CD4-positive, alpha-beta T cell treated with Interleukin-6 at 100 ng/mL for 8 hours (primary cell): ENCODE data around the gene RALGDS.
A peak's percentile ranks its signal among the peaks of the same experiment; 100 is the strongest.
"Not testable (repeated sequence)": the region's sequence is repeated elsewhere in the genome, so short reads cannot be mapped to it uniquely, and the experiment has no call there.

Source experiments
- DNase-seq: peaks from one replicate; pipeline ENCODE4 v3.0.0-alpha.2; 2020; ENCODE audit warnings: mixed read lengths, low spot score

The RALGDS gene

GRCh38 chr9:133121198-133121914, at the start of gene RALGDS:
TSS of gene RALGDS (minus strand) at chr9:133121240. CDS start at chr9:133121154, 86 bp downstream.
- peak; percentile 92 for DNase-seq

- no peak for DNase-seq
Observed at GRCh38 chr9:133170716-133171115, 49.7 kb upstream of the RALGDS start.

- DNase-seq = not testable (repeated sequence)
Observed at GRCh38 chr9:133169687-133170086, 48.6 kb upstream of the RALGDS start.

- DNase-seq = no peak
Observed at GRCh38 chr9:133169102-133169501, 48.1 kb upstream of the RALGDS start.

DNA sequence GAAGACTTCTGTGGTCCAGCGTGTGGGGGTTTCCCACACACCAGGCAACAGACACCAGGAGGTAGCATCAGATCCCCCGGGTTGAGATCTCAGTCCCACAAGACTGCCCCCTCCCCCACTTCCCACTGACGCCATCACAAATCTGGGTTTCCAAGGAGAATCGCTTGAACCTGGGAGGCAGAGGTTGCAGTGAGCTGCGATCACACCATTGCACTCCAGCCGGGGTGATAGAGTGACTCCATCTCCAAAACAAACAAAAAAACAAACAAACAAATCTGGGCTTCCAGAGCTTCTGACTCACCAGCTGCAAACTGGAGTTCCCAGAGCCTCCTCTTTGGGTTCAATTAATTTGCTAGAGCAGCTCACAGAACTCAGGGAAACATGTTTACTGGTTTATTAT, 47.4 kb upstream of the RALGDS start:
- no peak for DNase-seq

GRCh38 chr9:133167769-133168168, 46.7 kb upstream of the RALGDS start:
- DNase-seq = no peak

DNA sequence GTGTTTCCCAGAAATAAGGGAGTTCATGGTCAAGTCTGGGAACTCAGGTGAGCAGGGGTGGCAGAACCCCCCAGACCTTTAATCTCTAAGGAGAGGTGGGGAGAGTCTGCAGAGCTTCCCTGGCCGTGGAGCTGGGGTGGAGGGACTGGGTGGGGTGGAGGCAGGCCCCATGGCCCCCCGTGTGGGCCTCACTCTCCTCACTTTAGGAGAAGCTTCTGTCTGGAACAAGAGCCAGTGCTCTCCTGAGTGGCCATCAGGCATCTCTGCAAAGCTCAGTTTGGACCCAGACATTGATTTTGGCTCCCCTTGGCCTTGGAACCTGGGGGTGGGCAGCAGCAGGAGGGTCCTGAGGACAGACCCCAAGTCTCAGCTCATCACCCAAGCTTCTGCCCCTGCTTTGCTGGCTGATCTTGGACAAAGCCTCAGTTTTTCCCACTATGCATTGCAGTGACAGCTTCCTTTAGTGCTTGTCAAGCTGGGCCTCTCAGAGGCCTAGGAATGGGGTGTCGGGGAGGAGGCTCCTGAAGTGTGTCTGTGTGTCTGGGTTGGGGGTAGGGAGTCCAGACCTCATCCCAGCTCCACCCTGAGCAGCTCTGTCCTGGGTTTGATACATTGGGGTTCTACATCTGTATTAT, 46.2 kb upstream of the RALGDS start:
- DNase-seq = no peak

- no peak for DNase-seq
Observed at GRCh38 chr9:133166392-133166791, 45.4 kb upstream of the RALGDS start.

DNA sequence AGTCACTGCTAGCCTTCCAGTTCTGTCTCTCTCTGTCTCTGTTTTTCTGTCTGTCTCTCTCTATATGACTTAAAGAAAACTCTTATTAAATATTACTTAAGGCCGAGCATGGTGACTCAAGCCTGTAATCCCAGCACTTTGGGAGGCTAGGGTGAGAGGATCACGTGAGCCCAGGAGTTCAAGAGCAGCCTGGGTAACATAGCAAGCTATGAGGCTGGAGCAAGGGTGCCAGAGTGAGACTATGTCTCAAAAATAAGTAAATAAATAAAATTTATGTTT, 44.4 kb upstream of the RALGDS start:
- no peak for DNase-seq

DNA sequence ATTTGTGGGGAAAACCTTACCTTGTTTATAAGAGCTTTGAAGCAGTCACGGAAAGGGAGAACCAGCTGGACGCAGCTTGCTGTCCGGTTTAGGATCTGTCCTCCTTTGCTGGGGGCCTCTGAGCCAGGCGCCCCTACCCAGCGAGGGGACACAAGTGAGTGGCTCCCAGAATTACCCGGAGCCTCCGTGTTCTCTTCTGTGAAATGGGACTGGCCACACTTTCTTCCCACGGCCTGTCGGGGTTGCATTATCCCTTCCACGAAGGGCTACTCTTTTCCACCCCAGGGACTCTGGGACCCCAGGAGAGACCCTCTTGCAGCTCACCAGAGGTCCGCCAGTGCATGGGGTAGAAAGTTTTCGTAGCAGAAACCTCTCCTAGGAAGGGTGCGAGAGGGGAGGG, 43.2 kb upstream of the RALGDS start:
- DNase-seq = no peak

DNA sequence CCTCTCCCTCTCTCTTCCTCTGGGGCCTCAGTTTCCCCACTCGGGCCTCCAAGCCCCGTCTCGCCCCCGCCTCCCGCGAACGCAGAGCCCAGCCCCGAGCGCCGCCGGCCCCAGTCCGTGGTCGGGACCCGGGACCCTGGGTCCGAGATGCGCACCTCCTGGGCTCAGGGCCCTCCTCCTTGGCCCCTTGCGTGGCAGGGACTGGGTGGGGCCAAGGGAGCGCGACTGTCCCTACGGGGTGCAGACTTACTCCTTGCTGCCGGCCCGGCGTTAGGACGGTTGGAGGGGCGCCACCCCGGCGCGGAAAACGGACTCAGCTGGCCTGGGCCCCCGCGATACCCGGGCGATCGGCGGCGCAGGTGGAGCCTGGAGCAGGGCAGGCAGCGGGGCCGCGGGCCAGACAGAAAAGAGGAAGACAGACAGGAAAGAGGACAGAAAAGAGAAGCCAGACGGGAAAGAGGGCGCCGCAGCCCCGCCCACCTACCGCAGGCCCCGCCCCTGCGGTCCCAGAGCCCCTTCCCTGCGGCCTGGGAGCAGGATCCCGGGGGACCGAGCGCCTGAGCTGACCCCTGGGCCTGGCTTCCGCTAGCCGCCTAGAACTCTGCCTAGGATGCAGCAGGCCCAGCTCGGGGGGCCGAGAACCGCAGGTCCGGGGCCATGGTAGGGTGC, 42.6 kb upstream of the RALGDS start, which contains the start of gene GBGT1:
GBGT1 (minus strand) TSS at position 411 of the 669 bp plus-strand sequence. CDS start 1,502 bp downstream, outside the sequence.
- DNase-seq = peak; percentile 33

DNA sequence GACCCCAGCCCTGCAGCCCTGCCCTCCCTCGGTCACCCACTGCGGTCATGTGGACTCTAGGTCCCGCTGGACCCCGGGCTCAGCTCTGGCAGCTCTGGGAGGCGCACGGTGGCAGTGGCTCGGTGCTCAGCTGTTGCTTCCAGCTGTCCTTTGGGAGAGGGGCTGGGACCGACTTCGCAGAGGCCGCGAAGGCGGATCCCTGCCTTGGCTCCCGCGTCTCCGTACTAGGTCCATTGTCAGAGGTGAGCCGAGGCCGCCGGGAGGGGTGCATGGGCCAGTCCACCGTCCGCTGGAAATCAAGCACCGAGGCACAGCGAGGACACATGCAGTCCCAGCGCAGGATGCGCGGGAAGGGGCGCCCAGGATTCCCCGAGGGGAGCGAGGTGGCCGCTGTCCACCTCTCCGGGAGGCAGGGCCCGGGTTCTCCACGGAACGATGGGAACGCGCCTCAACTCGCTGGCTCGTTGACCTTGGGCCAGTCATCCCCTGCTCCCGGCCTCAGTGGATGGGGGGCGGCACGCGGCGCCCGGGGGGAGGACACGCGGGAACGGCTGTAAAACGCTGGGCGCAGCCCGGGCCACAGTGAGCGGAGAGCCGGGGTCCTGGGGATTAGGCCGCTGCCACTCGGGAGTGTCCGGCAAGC, 41.9 kb upstream of the RALGDS start:
- no peak for DNase-seq

- no peak for DNase-seq
Observed at GRCh38 chr9:133161547-133161950, 40.5 kb upstream of the RALGDS start.

DNA sequence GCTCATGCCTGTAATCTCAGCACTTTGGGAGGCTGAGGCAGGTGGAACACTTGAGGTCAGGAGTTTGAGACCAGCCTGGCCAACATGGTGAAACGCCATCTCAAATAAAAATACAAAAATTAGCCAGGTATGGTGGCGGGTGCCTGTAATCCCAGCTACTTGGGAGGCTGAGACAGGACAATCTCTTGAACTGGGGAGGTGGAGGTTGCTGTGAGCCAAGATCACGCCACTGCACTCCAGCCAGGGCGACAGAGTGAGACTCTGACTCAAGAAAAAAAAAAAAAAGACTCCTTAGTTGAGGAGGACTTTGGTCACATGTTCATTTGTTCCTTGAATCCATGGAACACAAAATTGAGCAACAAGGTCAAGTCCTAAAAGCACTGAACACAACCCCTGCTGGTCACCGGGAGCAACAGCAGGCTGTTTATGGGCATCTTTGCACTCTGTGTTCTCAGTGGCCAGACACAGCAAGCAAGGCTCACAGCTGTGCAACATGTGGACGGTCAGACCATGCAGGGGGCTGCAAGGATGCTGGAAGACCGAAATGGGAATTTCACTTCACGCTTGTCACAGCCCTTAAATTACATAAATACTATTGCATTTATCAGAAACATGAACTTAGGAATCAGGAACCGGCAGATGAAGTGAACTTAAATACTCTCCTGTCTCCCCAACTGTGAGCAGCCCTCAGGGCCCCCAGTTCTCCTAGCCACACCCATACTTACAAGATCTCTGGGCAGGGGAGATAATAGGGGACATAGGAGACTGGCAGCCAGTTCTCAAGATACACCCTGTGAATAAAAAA, 39.9 kb upstream of the RALGDS start:
- DNase-seq = peak; percentile 51

DNA sequence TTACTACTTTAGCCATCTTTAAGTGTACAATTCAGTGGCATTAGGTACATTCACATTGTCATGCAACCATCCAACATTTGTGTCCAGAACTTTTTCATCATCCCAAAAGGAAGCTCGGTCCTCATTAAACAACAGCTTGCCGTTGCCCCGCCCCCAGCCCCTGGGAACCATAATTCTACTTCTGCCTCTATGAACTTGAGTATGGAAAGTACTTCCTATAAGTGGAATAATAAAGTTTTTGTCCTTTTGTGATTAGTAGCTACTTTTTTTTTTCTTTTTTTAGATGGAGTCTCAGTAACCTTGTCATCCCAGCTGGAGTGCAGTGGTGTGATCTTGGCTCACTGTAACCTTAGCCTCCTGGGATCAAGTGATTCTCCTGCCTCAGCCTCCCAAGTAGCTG, 37.7 kb upstream of the RALGDS start:
- DNase-seq = no peak

DNA sequence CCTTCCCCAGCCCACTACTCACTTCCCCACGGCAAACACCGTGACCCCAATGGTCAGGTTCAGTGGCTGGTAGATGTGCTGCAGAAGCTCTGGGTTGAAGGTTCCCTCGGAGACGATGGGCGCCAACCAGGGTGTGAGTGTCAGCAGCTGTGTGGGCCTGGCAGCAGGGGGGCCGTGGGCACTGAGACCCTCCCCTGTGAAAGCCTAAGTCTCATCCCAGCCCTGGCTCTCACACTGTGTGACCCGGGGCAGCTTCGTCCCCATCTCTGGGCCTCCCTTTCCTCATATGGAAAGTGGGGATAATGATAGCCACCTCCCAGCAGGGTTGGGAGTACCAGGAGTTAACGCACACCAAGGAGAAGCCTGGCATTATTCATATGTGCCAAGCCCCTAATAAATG, 34.1 kb upstream of the RALGDS start:
- DNase-seq = no peak

- no peak for DNase-seq
Observed at GRCh38 chr9:133154097-133154989, 33.3 kb upstream of the RALGDS start.

DNA sequence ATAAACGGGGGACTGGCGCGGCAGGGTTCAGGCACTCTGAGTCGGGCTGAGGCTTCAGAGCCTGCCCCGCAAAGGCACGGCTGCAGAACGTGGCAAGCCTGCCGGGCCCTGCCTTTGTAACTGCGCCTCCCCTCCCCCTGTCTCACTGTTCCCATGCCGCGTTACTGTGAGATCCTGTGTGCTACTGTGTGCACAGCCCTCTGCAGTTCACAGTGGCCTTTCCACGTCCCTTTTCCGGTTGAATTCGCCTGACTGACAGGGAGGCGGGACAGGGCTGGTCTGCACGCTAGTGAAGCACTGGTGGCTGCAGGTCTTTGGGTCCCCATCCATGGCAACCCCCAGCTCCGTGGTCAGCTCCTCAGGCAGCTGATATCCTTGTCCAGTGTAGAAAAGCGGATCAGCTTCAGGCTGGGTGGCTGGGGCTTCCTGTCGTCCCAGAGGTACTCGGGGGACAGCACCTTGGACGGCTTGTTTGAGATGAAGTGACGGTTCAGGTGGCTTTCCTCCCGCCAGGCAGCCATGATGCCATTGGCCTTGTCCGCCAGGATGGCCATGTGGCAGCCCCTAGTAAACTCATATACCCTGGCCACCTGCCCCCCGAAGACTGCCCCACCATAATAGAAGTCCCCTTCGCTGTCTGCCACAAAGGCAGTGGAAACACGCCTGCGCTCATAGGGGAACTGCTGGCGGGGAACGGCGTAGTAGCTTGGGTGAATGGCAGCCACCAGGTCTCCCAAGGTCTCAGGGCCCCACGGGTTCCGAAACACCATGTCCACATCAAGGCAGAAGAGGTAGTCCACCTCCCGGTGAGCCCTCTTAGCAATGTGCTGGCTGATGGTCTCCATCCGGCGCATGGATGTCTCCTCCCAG, 32.4 kb upstream of the RALGDS start:
- no peak for DNase-seq

DNA sequence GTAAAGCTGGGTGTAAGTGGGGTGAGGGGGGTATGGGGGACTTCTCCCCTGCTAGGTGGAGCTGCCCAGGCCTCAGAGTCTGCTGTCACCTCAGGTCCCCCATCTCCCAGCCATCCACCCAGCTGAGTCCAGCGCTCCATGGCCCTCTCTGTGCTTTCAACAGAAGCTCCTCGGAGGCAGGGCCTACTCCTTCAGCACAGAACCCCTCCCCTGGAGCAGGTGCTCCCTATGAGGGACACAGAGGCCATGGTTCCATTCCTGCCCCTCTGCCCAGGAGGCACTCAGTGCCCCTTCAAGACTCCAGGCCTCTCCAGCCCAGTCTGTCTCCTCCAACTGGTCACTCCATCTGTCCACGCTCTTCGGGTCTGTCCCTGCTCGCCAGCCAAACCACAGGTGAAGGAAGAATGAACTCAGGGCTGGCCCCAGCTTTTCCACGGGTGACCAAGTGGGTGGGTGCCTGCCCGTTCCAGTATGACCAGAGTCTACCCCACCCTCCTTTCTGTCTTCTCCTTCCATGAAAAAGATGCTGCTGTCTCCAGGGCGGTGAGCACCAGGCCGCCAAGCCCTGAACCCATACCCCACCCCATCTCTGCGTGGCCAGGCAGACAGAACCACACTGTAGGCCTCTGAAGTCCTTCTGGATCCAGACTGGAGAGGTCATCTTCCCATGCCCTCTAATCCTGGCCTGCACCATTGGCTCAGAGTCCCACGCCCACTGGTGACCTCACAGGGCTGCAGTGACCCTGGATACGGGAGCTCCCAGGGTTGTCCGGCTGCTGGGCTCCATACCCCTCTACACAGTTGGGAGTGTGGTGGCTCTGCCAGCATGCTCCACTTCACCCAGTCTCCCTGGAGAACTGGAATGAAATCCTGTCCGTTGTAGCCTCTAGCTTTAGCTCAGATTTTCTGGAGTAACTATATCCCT, 30.8 kb upstream of the RALGDS start:
- no peak for DNase-seq
